ENCODE results near the gene SLC35A1.

DNA sequence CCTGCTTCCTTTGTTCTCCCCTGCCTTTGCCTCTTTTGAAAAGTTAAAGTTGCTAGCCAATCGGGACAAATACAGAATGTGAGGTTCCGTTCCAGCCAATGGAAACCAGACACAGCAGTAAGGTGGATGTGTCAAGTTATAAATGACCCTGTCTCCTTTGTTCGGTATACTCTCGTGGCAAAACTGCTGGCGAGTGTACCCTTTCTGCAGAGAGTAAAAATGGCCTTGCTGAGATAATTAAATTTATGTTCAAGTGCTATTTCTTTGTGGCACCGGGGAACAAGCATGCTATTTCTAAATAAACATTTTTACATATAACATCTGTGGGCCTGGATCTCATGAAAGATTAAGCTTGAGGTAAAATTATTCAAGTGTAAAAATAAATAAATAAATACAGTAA, 66.8 kb downstream of the SLC35A1 start:
- no peak for TF ChIP-seq EZH2 (IDR thresholded peaks at IDR 0.05; ENCODE audit: borderline replicate concordance, insufficient read depth, low read depth, low read length, poor library complexity, severe bottlenecking)
- TF ChIP-seq, protein P1, sequence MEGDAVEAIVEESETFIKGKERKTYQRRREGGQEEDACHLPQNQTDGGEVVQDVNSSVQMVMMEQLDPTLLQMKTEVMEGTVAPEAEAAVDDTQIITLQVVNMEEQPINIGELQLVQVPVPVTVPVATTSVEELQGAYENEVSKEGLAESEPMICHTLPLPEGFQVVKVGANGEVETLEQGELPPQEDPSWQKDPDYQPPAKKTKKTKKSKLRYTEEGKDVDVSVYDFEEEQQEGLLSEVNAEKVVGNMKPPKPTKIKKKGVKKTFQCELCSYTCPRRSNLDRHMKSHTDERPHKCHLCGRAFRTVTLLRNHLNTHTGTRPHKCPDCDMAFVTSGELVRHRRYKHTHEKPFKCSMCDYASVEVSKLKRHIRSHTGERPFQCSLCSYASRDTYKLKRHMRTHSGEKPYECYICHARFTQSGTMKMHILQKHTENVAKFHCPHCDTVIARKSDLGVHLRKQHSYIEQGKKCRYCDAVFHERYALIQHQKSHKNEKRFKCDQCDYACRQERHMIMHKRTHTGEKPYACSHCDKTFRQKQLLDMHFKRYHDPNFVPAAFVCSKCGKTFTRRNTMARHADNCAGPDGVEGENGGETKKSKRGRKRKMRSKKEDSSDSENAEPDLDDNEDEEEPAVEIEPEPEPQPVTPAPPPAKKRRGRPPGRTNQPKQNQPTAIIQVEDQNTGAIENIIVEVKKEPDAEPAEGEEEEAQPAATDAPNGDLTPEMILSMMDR (IDR thresholded peaks at IDR 0.05), result no peak
